Stimulated activated CD4-positive, alpha-beta T cell treated with anti-CD3 and anti-CD28 coated beads, TNF-alpha, amount 100 ng/mL, for 48 hours (primary cell): ENCODE results near the gene SIRPB1.
A peak's percentile ranks its signal among the peaks of the same experiment; 100 is the strongest.
"Not testable (repeated sequence)": the region's sequence is repeated elsewhere in the genome, so short reads cannot be mapped to it uniquely, and the experiment has no call there.

Experiments
- DNase-seq, 3 donors: peaks; one replicate each; pipeline ENCODE4 v3.0.0-alpha.2; 2020; ENCODE audit warnings: low read depth in 3 of 3

SIRPB1 gene

GRCh38 chr20:1619861-1620444, at the start of gene SIRPB1:
Gene SIRPB1, minus strand, starts transcription at chr20:1620009. Its CDS starts 65 bp downstream, at chr20:1619944.
- DNase-seq = no peak

- DNase-seq = no peak
Observed at GRCh38 chr20:1669304-1669703, 49.5 kb upstream of the SIRPB1 start.

GRCh38 chr20:1667502-1668085, 47.8 kb upstream of the SIRPB1 start:
- no peak for DNase-seq

- no peak for DNase-seq
Observed at GRCh38 chr20:1666802-1667201, 47.0 kb upstream of the SIRPB1 start.

- no peak for DNase-seq
Observed at GRCh38 chr20:1665345-1665744, 45.5 kb upstream of the SIRPB1 start.

- peak in 1 of 3 donors; percentile 43 for DNase-seq
Observed at GRCh38 chr20:1664911-1665310, 45.1 kb upstream of the SIRPB1 start.

GRCh38 chr20:1663917-1664316, 44.1 kb upstream of the SIRPB1 start:
- no peak for DNase-seq

GRCh38 chr20:1661542-1662299, 41.9 kb upstream of the SIRPB1 start:
- no peak for DNase-seq

GRCh38 chr20:1660246-1660645, 40.4 kb upstream of the SIRPB1 start:
- no peak for DNase-seq

GRCh38 chr20:1657556-1658334, 37.9 kb upstream of the SIRPB1 start, which contains the start of gene SIRPG:
Gene SIRPG, minus strand, starts transcription at chr20:1657779. Its CDS starts 65 bp downstream, at chr20:1657714.
- DNase-seq = no peak

GRCh38 chr20:1656844-1657243, 37.0 kb upstream of the SIRPB1 start:
- no peak for DNase-seq

GRCh38 chr20:1654996-1655395, 35.2 kb upstream of the SIRPB1 start:
- no peak for DNase-seq

- no peak for DNase-seq
Observed at GRCh38 chr20:1652960-1653359, 33.2 kb upstream of the SIRPB1 start.

- no peak for DNase-seq
Observed at GRCh38 chr20:1652104-1652503, 32.3 kb upstream of the SIRPB1 start.

GRCh38 chr20:1651268-1652058, 31.7 kb upstream of the SIRPB1 start:
- no peak for DNase-seq

- DNase-seq = no peak
Observed at GRCh38 chr20:1648101-1648500, 28.3 kb upstream of the SIRPB1 start.

GRCh38 chr20:1646975-1647431, 27.2 kb upstream of the SIRPB1 start:
- peak in 1 of 3 donors; percentile 39 for DNase-seq

GRCh38 chr20:1644101-1644962, 24.5 kb upstream of the SIRPB1 start:
- no peak for DNase-seq

- DNase-seq = not testable (repeated sequence)
Observed at GRCh38 chr20:1638643-1639042, 18.8 kb upstream of the SIRPB1 start.

- DNase-seq = no peak
Observed at GRCh38 chr20:1637755-1638154, 17.9 kb upstream of the SIRPB1 start.
